GM21447 (cell line): Measurements from ENCODE around the gene IRF2BP1.
"Not testable (repeated sequence)": the region's sequence is repeated elsewhere in the genome, so short reads cannot be mapped to it uniquely, and the experiment has no call there.

Experiments used
- ATAC-seq: cut with Tn5 transposase; IDR thresholded peaks from one replicate; pipeline ENCODE4 v1.9.1; 2021; ENCODE audit not compliant: unreplicated experiment

The IRF2BP1 gene

DNA sequence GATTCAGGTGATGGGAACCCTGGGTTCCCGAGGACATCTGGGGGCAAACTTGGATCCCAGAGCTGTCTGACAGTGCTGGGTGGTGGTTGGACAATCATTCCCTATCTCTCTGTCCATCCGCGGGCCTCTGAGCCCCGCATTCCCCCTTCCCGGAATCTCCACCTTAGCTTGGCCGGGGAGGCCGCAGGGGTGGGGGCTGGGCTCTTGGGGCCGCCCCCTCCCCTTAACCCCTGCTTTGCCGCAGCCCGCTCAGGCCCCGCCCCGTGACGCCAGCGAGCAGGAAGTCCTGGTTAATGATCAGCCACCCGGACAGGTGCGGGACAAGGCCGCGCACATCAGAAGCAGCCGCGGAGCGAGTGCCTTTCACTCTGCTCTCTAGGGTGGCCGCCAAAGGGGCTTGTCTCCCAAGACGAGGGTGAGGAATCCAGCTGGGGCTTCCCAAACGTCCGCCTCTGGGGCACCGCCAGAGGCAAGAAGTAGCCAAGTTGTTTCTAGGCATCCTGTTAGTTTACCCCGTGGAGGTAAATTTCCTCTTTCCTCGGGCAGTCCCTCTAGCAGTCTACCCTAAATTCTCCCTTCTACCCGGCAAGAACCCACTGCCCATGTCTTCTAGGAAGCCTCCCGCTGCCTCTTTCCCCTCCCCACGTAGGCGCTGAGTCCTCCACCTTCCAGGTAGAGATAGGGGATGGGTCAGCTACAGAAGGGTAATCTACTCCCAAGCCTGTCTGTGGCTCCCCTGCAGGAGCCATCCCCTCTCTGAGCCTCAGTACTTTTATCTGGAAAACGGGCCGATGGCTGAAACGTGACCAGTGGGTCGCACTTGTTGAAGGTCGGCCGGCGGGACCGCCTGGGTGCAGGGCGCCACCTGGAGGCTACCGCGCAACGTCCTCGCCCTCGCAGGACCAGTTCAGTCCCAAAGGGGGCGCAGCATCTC, 3.0 kb downstream of the IRF2BP1 start:
- ATAC-seq: peak; percentile 29

GRCh38 chr19:45881909-45882528, 3.9 kb downstream of the IRF2BP1 start:
- no peak for ATAC-seq

- no peak for ATAC-seq
Measured at GRCh38 chr19:45881082-45881908, 4.6 kb downstream of the IRF2BP1 start.

DNA sequence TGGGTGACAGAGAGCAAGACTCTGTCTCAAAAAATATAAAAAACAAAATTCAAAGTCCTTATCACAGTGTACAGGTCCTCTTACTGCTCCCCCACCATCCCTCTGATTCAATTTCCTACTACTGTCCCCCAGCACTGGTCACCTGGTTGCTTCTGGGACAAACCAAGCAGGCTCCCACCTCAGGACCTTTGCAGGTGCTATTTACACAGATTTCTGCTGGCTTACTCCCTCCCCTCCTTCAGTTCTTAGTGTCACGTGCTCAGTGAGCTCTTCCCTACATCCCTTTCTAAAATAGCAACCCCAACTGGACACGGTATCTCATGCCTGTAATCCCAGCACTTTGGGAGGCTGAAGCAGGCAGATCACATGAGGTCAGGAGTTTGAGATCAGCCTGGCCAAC, 6.0 kb downstream of the IRF2BP1 start:
- ATAC-seq: no peak

- no peak for ATAC-seq
Measured at GRCh38 chr19:45879055-45879454, 6.9 kb downstream of the IRF2BP1 start.

DNA sequence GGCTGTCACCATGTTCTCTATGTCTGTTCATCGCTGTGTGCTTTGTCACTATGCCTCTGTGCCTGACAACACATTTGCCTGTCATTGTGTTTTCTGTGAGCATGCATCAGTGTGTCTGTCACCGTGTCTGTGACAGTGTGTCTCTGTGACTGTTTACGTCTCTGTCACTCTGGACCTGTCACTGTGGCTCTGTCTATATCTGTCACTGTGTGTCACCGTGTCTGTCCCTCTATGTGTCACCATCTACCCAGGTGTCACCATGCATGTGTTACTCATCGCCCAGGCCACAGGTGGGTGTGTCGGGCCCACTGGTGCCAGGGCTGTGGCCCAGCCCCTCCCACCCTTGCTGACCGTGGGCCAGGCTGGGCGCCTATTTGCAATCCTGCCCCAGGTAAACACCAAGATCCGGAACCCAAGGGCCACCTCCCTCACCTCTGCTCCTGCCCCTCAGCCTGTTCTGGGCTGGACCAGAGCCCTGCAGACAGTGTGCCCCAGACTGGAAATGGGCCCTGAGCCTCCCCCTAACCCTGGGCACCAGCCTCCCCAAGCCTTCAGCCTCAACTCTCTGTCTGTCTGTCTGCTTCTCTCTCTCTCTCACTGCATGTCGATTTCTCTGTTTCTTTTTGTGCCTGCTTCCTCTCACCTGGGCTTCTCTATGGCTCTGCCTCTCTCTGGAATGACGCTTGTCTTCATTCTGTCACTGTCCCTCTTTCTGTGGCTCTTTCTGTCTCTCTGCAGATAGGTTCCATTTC, 7.7 kb downstream of the IRF2BP1 start:
- ATAC-seq: no peak

DNA sequence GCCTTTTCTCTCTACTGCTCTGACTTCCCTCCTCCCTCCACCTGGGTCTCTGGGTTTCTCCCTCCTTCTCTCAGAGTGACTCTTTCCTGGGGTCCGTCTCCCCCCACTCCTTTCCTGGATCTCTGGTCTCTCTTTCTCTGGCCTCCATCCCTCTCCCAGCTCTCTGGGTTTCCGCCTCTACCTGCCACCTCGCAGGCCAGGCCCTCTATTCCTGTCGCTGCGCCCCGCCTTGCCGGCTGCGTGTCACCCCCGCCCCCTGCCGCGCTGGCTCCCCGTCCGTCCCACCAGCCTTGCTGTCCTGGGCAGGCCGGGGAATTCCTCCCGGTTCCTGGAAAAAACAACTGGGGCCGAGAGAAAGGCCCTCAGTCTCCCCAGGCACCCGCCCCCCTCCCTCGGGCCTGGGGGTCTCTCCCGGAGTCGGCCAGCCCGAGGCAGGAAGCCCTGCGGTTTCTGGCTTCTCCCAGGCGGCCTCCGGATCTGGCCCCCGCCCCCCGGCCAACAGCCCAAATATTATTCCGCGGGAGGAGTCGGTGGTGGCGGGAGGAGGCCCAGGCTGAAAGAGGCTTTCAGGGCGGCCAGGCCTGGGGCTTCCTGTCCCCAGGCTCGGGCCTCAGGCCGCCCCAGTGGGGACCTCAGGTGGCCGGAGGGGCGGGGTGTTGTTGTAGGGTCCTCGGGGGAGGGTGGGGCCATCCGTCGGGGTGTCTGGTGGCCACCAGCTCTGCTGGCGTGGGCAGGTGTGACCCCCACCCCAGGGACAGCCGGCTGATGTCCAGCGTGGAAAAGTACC, 9.3 kb downstream of the IRF2BP1 start:
- no peak for ATAC-seq

GRCh38 chr19:45876161-45876410, 9.9 kb downstream of the IRF2BP1 start:
- no peak for ATAC-seq

- ATAC-seq: no peak
Measured at GRCh38 chr19:45874620-45874966, 11.3 kb downstream of the IRF2BP1 start.

DNA sequence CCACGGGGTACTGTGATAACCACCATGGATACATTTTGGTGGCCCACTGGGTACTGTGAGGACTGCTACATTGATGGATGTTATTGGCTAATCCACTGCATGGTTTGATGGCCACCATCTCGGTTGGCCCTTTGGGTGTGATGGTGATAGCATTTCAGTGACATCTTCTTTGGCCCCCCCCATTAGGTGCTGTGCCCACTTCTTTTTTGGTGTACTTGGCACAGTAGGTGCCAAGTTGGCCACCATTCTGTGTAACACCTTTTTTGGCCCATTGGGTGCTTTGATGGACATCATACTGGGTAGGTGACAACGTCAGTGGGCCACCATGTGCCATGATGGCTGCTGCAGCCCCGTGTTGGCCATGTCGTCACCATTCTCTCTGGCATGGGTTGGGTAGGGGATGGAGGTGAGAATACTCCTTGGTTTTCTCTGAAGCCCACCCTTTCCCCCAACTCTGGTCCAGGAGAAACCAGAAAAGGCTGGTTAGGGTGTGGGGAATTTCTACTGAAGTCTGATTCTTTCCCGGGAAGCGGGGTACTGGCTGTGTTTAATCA, 12.6 kb downstream of the IRF2BP1 start:
- no peak for ATAC-seq

- no peak for ATAC-seq
Measured at GRCh38 chr19:45872095-45872919, 13.6 kb downstream of the IRF2BP1 start.

GRCh38 chr19:45870798-45871197, 15.1 kb downstream of the IRF2BP1 start:
- no peak for ATAC-seq

DNA sequence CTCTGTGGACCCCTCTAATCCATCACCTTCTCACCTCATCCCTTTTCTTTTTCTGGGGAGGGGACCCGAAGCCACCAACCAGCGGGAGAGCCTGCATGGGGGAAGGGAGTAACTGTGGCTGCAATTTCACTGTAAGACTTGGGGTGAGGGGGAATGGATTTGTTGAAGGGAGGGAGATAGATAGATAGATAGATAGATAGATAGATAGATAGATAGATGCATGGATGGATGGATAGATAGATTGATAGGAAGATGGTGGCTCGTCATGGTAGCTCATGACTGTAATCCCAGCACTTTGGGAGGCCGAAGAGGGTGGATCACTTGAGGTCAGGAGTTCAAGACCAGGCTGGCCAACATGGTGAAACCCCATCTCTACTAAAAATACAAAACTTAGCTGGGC, 18.7 kb downstream of the IRF2BP1 start:
- ATAC-seq: not testable (repeated sequence)

- ATAC-seq: no peak
Measured at GRCh38 chr19:45866400-45867176, 19.4 kb downstream of the IRF2BP1 start.

DNA sequence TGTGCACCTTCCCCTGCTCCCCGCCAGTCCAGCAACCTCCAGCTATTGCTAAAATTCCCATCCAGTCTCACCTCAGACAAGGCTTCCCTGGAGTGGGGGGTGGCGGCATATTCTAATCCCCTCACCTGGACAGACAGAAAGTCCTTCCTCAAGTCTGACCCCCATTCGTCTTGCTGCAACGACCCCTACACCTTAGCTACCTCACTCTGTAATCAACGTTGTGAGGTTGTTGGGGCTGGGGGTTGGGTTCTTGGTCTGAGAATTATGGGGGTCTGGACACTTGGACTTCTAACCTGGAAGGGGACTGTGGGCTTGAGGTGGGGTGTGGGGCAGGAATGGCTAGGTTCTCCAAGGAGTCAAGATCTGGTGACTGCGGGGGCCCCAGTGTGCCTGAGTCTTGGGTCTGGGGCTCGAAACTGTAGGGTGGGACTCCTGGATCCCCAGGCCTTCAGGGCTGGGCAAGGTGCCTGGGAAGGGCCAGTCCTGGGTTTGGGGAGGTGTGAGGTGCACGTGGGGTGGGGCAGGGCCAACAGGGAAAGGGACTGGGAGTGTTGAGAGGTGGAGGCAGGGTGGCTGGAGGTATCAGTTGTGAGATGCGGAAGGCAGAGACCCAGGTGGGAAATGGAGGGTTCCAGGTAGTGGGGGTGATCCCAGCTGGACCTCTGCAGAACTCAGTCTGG, 20.5 kb downstream of the IRF2BP1 start:
- no peak for ATAC-seq

DNA sequence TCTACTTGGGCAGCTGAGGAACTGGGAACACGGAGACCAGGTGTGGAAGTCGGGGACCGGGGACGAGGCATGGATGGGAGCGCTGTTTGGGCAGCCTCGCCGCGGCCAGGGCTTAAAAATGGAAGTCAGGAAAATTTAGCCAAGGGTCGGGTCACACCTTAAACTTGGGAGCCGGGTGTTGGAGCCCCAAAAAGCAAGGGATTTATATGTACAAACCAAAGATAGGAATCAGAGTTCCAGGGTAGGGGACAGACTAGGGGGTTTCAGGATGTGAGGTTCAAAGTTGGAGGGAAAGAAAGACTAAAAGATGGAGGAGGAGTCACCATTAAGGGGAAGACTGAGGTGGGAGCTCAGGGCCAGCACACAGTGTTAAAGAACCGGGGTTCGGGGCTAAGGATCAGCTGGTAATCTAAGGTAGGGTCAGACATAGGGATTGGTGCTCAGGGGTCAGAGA, 21.3 kb downstream of the IRF2BP1 start:
- ATAC-seq: no peak

DNA sequence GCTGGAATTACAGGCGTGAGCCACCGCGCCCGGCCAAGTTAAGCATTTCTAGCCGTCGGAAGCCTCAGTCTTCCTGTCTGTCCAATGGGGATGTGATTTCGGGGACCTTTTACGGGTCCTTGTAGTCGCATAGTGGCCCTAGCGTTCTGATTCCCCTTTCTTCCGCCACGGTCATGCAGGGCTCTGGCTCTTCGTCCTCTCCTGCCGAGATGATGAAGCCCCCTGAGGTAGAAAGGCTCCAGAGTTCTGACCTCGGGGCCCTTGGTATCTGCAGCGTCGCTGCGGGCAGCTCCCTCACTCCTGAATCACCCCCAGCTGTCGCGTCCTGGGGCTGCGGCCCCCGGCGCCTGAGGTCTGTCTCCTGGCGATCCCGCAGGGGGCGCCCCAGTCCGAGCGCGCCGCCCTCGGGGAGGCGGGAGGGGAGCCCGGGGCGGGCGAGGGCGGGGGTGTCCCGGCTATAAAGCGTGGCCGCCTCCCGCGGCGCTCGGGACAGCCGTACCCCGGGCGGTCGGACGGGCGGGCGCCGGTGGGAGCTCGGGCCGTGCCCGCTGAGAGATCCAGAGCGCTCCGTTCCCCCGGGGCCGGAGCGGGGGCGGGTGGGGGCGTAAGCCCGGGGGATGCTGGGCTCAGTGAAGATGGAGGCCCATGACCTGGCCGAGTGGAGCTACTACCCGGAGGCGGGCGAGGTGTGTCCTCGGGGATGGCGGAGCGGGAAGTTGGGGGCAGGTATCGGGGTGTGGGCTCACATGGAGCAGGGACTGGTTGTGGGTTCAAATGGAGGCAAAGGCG, 21.9 kb downstream of the IRF2BP1 start, which contains the start of gene FOXA3:
FOXA3 (plus strand) TSS at position 487 of the 789 bp plus-strand sequence; CDS start at position 618, 131 bp downstream.
- peak; percentile 42 for ATAC-seq
